GM03348 (cell line): ENCODE results near the gene C5.
"Not testable (repeated sequence)": the region's sequence is repeated elsewhere in the genome, so short reads cannot be mapped to it uniquely, and the experiment has no call there.

ENCODE experiments used
- DNase-seq: peaks from one replicate; pipeline ENCODE4 v3.0.0; 2012; ENCODE audit warnings: low spot score

C5 gene

GRCh38 chr9:120978987-120979386 is 71.1 kb downstream of the C5 start:
- no peak for DNase-seq

DNA sequence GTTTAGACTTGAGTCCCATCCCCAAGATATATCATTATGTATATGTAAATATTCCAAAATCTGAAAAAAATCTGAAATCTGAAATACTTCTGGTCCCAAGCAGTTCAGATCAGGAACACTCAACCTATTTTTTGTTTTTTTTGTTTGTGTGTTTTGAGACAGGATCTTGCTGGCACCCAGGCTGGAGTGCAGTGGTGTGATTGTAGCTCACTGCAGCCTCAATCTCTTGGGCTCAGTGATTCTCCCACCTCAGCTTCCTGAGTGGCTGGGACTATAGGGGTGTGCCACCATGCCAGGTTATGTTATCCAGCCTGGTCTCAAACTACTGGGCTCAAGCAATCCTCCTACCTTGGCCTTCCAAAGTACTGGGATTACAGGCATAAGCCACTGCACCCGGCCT is 72.8 kb downstream of the C5 start:
- no peak for DNase-seq

- DNase-seq = no peak
Measured at GRCh38 chr9:120974921-120975320, 75.2 kb downstream of the C5 start.

DNA sequence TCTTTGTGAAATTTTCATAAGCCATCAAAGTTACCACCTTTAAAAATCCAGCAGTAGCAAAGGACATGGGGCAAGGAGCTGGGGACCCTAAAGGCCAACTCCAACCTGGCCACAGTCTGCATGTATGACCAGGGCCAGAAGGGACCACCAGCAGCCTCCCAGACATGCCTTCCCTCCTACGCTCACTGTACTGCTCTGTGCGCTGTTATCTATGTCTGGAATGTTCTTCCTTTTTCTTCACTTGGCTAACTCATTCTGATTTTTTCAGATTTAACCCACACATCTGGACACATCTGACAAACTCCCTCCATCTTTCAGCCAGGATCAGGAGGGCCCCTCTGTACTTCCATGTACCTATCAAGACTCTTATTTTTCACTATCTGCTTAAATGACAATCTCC is 75.9 kb downstream of the C5 start:
- DNase-seq = no peak

DNA sequence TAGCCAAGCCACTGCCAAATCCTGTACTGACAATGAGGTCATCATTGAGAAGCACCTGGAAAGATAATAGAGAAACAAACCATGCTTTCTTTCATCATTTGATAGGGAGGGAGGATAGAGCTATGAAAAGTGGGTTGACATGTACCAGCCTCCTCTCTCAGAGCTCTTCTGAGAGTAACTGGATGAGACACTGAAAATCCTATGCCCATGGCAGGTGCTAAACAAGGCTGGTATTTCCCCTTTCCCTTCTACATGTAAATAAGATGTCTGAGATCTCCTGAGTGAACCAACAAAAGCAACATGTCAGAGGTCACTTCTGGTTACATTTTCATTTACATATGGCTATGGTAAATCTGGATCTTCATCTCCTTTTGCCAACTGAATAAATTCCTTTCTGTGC is 78.1 kb downstream of the C5 start:
- no peak for DNase-seq

- not testable (repeated sequence) for DNase-seq
Measured at GRCh38 chr9:120971471-120971870, 78.6 kb downstream of the C5 start.

- no peak for DNase-seq
Measured at GRCh38 chr9:120970244-120970643, 79.8 kb downstream of the C5 start.

- no peak for DNase-seq
Measured at GRCh38 chr9:120966013-120966369, 84.1 kb downstream of the C5 start.

- no peak for DNase-seq
Measured at GRCh38 chr9:120965344-120966012, 84.6 kb downstream of the C5 start.

DNA sequence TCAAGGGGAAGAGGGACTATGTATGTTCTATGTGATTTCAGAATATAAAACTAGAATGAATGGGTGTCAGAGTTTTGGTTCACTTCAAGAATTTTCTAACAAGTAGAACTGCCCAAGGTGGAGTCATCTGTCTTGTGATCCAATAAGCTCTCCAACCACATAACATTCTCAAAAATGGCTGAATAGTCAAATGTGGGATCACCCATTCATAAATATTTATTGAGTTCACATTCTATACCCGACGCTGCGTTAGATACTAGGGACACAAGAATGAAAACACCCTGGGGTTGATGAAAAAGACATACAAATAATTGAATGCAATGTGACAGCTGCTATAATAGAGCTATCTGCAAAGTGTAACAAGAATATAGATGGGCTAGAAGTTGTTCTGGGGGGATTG is 88.1 kb downstream of the C5 start:
- no peak for DNase-seq

GRCh38 chr9:120960001-120960400 is 90.1 kb downstream of the C5 start:
- no peak for DNase-seq

GRCh38 chr9:120956862-120957261 is 93.2 kb downstream of the C5 start:
- no peak for DNase-seq

GRCh38 chr9:120951960-120952618 is 98.0 kb downstream of the C5 start:
- no peak for DNase-seq

DNA sequence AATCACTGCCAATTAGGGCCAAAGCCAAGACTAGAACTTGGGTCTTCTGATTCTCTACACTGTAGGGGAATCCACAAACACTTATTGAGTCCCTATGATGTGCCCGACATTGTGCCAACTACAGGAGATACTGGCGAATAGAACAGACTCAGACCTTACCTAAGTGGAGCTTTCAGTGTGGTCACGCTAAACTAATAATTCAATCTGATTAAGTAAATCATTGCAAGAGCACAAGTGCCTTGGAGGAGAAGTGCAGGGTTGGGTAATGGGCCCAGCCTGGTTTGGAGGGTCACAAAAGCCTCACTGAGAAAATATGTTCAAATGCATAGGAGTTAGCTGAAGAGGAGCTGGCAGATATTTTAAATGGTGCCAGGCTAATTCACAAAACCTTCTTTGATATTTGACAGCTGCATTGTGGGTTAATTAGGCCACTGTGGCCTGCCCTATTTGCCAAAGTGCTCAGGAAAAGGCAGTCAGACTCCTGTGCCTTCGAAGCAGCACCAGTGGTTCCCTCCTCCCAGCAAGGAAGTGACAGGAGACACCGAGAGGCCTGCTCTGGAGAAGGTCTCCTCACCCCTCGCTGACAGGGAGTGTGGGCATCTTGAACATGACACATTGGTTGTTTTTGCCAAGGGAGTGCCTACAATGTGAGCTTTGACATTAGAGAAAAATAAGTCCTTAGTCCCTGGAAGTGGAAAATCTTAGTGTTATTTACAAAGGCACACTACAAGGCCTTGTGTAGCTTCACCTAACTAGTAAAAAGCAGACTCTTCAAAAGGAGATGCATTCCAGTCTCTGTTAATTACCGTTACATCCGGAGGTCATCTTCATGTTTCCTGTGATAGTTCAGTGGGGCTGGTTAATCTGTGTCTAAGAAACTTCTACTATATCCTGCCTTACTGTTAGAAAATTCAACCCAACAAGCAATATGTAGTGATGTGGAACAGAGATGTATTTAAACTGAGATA is 99.4 kb downstream of the C5 start:
- DNase-seq = no peak

DNA sequence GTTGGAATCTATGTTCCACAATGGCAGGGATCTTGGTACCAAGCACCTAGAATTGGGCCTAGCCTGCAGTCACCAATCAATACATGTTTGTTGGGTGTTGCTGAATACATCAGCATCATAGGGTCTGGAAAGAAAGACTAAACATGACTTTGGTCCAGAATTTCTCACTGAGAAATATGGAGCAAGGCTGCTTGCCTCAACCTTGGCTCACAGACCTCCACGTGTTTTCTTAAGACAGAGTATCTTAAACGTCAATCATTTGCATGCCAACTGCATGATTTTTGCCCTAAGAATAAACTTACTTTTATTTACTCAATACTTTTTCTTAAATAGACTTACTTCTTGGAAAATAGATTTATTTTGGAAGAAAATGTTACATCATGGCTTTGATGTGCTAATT is 100.8 kb downstream of the C5 start:
- no peak for DNase-seq

- DNase-seq = no peak
Measured at GRCh38 chr9:120948824-120949223, 101.3 kb downstream of the C5 start.

GRCh38 chr9:120947222-120947621 is 102.9 kb downstream of the C5 start:
- DNase-seq = no peak

GRCh38 chr9:120946259-120946658 is 103.8 kb downstream of the C5 start:
- peak; percentile 58 for DNase-seq

DNA sequence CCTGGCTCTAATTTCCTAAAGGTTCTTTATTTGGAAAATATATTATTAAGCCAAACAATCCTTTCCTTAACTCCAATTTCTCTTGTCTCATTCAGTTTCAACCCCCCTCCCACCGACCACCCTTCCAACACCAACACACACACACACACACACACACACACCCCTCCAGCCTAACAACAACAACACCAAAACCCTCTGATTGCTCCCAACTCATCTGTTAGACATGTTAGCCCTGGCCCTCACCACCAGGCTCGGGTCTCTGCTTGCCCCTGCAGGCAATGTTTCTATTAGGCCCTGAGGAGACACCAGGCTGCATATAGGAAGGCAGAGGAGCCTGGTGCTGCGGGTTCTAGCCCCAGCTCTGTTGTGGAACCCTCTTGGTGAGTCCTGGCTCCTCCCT is 105.1 kb downstream of the C5 start:
- DNase-seq = no peak

DNA sequence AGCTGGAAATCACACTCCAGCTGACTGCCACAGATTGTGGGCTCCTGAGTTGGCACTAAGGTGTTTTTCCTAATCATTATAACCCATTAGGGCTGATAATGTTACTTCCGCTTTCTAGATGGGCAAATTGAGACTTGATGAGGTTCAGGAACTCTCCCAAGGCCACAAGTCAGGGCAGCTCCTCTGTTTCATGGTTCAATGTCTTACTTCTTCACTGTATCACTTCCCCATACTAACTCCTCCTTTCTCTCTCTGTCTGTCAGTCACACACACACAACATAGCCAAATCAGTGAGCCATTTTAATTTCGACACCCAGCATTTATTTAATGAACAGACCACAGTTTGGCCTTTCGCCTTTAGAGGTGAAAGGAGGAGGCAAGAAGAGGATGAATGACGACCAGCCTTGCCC is 105.6 kb downstream of the C5 start:
- no peak for DNase-seq

GRCh38 chr9:120942186-120943001 is 107.7 kb downstream of the C5 start:
- no peak for DNase-seq
